Upper lobe of left lung (tissue), 4 donors: ENCODE data around the gene RNF38.

Experiments
- CTCF ChIP-seq, 6 experiments: fragments of 450-650 bp in 4 of 6; fragments of 200-600 bp in 2 of 6; sonication (generic) in 2 of 6; IDR thresholded peaks; one replicate each; pipeline ENCODE4 v1.5.1; 2016 to 2019; ENCODE audit warnings: antibody characterized with exemption in 6 of 6
- POLR2A ChIP-seq, 4 donors: fragments of 450-650 bp; IDR thresholded peaks; one replicate each; pipeline ENCODE4 v1.5.1; 2016 to 2017; ENCODE audit warnings: antibody characterized with exemption in 4 of 4, mild to moderate bottlenecking in 2 of 4

DNA sequence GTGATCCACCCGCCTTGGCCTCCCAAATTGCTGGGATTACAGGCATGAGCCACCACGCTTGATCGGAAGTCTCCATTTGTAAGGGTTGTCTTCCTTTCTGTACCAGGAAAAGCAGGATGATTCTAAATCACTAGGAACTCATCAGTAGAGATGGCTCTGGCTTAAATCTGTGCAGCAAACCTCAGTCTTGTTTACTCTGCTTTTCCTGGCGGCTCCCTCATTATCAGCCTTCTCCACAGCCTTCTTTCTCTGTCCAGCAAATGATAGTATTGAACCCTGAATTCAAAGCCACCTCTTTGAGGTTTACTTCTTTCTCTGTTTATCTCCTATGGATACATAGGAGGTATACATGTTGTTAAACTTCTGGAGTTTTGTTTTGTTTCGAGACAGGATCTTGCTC is 98.8 kb downstream of the RNF38 start:
- TF ChIP-seq CTCF (IDR thresholded peaks at IDR 0.05): no peak
- TF ChIP-seq POLR2A (IDR thresholded peaks at IDR 0.05): no peak
